Pulmonary artery endothelial cell (primary cell): ENCODE results near the gene PREP. TPM values are rescaled to one million over a fixed set of nuclear protein-coding genes. Genes with fewer than 3 reads are reported as not detected.
"Not testable (repeated sequence)": the region's sequence is repeated elsewhere in the genome, so short reads cannot be mapped to it uniquely, and the experiment has no call there.

Experiments
- DNase-seq: peaks from one replicate; pipeline ENCODE4 v3.0.0-alpha.2; 2011; ENCODE audit warnings: low read depth, low spot score
- total RNA-seq: library from RNA; depleted of rRNA; stranded (reverse); fragments of >200 nt; gene quantifications from 2 replicates; pipeline ENCODE4 v1.2.3, GENCODE V29; 2014

The PREP gene
- total RNA-seq, 1 donor from 2014 or later: 21.7 TPM

DNA sequence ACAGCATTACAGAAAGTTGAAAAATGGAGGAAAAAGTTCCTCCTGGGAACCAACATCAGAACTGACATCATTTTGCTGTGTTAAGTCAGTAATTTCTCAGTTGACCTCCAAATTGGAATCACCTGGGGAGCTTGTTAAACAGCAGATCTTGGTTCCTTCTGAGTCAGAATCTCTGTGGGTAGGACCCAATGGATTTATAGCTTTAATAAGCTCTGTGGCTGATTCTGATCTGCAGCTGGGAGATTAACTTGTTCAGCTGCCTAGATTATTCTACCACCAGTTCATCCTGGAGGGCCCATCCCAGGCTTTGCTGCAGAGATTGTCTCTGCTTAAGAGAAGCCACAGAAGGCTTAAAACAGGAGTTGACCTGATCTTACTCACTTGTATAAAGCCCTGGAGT lies 132.4 kb downstream of the PREP start:
- no peak for DNase-seq

DNA sequence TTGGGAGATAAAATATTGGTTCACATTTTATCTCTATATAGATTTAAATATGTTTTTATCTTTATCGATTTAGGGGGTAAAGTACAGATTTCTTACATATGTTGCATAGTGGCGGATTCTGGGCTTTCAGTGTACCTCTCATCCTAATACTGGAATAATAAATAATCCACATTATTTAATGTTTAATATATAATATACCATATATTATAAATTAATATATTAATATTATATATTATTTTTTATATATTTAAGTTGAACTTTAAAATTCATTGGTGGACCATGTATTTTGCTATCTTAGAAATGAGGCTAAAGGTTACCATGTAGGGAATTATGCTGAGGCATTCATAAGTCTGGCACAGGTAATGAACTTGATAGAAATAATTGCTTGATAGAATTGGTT lies 133.5 kb downstream of the PREP start:
- no peak for DNase-seq

DNA sequence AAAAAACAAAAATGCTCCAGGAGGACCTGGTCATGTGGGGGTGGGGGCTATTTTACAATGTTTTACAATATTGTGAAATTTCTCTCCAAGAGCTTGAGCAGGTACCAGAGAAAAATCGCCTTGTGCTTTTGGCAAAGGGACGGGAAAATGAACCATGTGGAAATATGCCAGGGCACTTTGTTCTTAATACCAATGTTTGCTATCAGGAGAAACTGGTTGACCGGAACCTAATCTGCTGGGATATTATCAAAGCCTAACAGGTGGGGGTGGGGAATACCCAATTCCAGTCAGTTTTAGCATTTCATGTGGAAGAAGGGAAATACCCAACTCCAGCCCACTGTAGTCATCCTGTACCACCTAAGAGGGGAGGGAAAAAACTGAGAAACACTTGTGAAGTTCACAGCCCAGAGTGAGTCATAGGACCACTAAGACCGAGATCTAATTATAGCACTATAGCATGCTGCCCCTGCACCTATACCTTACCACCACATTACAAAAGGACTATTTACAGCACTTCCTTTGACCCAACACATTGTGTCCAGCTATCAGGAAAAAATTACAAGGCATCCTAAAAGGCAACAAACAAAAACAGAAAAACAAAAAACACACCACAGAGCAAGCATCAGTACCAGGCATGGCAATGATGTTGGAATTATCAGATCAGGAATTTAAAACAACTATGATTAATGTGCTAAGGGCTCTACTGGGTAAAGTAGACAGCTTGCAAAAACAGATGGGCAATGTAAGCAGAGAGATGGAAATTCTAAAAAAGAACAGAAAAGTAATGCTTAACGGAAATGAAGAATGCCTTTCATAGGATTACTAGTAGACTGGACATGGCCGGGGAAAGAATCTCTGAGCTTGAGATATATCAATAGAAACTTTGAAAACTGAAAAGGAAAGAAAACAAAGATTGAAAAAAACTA lies 138.9 kb downstream of the PREP start:
- DNase-seq: no peak

DNA sequence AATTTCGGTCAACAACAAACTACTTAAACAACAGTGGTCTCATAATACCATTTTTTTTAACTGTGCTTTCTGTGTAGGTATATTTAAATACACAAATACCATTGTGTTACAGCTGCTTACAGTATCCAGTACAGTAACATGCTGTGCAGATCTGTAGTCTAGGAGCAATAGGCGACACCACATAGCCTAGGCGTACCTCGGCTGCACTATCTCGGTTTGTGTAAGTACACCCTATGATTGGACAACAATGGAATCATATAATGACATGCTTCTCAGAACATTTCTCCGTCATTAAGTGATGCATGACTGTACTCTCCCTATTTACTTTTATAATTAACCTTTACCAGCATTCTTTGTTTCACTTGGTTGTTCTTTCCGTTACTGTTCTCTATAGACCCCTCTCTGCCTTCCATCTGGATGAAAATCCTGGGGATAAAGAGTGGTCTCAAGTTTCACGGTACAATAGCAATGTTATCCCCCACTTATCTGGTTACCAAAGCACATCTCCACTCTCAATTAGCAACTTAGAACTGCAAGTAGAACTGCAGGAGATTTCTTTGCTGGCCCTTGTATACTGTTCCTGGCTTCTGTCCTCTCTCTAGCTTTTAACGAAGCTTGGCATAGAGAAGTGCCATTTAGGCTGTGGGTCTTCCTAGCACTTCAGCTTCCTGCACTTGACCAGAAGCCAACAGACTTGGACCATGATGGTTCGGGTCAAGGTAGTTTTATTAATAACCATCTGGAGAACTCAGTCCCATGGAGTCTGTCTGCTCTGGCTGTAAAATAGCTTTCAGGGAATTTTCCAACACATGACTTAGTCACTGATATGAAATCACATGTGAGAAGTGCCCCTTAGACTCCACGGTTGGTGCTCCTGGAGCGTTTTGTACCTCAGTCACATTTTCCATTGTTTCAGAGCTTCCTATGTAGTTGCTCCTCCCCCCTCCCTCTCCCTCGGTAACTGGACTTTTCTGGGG lies 142.7 kb downstream of the PREP start:
- no peak for DNase-seq

DNA sequence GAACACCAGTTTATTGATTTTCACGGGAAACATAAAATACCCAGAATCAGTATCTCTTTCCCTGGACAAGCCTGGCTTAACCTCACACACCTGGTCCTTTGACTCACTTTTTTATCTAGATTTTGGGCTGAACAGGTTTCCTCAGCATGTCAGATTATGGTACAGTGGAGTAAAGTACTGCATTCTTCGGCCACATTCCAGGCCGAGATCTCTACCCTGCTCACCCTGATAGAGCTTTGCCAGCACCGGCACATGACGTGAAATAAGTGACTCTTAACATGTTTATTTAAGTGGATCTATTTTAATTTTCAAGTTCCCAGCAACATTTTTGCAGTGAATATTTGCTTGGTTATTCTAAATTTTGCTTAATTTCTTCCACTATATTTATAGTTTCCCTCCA lies 144.1 kb downstream of the PREP start:
- DNase-seq: no peak

DNA sequence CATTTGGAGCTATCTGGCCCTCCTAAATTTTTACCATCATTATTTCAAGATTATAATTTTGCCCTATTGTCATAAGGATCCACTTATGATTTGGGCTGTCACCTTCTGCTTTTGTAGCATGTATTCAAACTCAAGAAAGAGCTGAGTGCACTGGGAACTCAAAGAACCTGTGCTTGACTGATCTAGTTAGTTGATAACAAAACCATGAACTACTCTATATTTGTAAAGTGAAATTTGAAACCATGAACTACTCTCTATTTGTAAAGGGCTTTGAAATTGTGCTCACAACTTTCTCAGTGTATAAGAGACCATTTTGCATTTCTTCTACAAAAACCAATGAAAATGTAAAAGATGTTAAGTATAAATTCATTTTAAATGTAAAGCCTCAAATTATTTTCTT lies 145.5 kb downstream of the PREP start:
- DNase-seq: no peak

DNA sequence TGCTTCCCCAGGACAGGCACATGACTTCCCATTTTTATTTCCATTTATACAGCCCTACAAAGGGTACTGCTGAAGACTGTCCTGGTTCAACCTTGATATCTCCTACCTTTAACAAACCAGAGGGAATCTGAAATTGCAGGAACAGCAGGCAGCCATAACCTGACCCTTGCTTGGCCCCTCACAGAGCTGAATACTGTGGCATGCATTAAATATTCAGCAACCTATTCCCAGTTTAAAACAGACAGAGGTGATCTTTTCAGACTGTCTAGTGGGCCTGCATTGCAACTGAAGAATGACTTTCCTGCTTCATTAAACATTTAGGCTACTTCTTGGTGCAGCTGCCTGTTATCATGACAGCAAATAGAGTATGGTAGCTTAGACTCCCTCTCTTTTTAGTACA lies 146.3 kb downstream of the PREP start:
- no peak for DNase-seq

DNA sequence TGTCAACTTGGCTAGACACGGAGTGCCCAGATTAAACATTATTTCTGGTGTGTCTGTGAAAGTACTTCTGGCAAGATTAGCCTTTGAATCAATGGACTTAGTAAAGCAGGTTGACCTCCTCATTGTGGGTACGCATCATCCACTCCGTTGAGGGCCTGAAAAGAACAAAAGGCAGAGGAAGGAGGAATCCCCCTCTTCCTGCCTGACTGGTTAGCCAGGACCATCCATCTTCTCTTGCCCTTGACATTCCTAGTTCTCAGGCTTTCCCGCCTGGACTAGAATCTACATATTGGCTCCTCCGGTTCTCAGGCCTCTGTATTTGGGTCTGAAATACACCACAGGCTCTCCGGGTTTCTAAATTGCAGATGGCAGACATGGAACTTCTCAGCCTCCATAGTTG lies 149.1 kb downstream of the PREP start:
- DNase-seq: no peak

DNA sequence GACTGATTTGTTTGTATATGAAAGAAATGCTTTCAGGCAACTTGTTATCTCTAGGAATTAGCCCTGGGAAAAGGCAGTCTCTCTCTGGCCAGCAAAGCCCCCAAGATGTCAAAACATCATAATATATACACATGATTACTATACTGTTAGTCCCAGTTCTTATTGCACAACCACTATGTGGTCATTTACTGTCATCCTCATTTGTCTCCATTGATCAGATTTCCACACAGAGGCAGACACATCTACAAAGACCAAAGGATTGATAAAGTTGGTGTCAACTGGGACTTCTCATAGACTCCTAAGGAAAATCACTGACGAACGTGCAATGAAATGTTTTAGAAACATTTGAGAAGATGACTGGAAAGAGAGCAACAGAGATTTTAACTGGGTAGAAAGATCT lies 151.2 kb downstream of the PREP start:
- no peak for DNase-seq

DNA sequence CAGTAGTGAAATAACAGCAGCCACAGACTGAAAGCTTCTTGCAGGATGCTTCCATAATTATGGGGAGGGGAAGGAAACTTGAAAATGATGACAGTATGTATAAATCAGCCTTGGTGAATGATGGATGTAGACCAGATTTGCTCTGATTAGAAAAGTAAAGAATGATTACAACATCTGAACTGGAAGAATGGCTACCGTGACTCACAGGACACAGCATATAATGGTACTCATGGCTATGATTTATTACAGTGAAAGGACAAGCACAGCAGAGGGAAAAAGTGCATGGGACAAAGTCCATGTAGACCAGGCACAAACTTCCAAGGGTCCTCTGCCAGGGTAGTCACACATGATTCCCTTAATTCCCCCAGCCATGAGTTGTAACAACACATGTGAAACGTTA lies 152.3 kb downstream of the PREP start:
- DNase-seq: no peak

DNA sequence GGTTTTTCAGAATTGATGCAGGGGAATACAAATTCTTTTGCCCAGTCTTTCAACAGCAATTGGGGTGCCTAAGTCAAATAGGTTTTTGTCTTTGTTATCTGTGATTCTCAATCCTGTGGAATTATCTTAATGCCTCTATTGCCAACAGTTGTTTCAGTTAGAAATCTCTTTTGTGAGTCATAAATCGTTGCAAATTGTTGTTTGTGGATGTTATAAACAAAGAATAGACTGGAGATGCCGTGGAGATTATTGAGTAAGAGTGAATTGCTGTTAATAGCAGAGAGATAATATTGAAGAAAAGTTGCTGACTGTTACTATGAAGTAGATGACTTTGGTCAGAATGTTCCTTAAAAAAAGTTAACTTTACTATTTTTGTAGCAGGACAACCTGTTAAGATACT lies 159.4 kb downstream of the PREP start:
- no peak for DNase-seq

DNA sequence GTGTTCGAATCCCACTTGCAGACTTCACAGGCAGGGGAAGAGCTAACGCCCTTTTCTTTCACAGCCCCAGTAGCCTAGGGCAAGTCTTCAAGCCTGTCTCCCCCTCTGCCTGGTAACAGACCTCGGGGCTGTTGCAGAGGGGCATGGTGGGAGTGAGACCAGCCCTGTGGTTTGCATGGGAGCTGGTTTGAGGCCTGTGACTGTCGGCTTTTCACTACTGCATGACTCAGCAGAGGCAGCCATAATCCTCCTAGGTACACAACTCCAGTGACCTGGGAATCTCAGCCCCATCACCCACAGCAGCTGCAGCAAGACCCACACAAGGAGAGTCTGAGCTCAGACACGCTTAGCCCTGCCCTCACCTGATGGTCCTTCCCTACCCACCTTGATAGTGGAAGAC lies 167.7 kb downstream of the PREP start:
- DNase-seq: no peak

DNA sequence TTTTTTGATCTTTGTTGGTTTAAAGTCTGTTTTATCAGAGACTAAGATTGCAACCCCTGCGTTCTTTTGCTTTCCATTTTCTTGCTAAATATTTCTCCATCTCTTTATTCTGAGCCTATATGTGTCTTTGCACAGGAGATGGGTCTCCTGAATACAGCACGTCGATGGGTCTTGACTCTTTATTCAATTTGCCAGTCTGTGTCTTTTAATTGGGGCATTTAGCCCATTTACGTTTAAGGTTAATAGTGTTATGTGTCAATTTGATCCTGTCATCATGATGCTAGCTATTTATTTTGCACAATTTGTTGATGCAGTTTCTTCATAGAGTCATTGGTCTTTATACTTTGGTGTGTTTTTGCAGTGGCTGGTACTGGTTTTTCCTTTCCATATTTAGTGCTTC lies 171.1 kb downstream of the PREP start:
- not testable (repeated sequence) for DNase-seq

Other genes starting within 250 kb of the PREP start
- 0.92 and 2.4 TPM in 2 replicates for gene POPDC3, start 223.1 kb downstream of the PREP start, total RNA-seq